Vagina (tissue), 2 donors: ENCODE data around the gene XRCC5.

ENCODE experiments used
- POLR2A ChIP-seq, 2 donors: fragments of 450-650 bp; IDR thresholded peaks; one replicate each; pipeline ENCODE4 v1.6.1; 2017; ENCODE audit warnings: antibody characterized with exemption in 2 of 2, mild to moderate bottlenecking in 2 of 2, moderate library complexity in 2 of 2
- POLR2AphosphoS5 ChIP-seq, 2 donors: sonication (generic); formaldehyde crosslinking; IDR thresholded peaks; one replicate each; pipeline ENCODE4 v1.9.0; 2017; ENCODE audit warnings: antibody characterized with exemption in 2 of 2, mild to moderate bottlenecking in 2 of 2, low read depth in 1 of 2; ENCODE audit not compliant: insufficient read depth in 1 of 2
- TF ChIP-seq, protein P1 (sequence below), 3 experiments: fragments of 450-650 bp in 2 of 3; fragments of 200-600 bp in 1 of 3; sonication (generic) in 1 of 3; IDR thresholded peaks; one replicate each; pipeline ENCODE4 v1.5.1; 2017 to 2019; ENCODE audit warnings: antibody characterized with exemption in 3 of 3, mild to moderate bottlenecking in 2 of 3, moderate library complexity in 2 of 3

DNA sequence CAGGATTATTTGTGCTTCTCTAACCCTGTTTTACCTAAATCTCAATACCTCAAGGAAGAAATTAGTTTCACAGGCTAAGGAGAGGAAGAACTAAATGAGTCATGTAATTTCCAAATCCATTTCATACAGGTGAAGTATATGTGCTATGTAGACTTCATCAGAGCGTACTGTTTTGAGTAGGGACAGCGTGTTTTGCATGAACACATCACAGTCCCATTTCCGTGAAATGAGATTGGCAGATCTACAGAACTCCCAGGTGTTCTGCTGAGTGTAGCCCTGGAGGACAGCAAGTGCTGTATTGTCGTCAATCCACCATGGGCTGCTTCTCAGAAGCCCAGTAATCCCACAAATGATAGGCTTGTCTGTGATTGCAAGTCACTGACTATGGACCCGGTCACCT, 97.7 kb downstream of the XRCC5 start:
- TF ChIP-seq, protein P1, sequence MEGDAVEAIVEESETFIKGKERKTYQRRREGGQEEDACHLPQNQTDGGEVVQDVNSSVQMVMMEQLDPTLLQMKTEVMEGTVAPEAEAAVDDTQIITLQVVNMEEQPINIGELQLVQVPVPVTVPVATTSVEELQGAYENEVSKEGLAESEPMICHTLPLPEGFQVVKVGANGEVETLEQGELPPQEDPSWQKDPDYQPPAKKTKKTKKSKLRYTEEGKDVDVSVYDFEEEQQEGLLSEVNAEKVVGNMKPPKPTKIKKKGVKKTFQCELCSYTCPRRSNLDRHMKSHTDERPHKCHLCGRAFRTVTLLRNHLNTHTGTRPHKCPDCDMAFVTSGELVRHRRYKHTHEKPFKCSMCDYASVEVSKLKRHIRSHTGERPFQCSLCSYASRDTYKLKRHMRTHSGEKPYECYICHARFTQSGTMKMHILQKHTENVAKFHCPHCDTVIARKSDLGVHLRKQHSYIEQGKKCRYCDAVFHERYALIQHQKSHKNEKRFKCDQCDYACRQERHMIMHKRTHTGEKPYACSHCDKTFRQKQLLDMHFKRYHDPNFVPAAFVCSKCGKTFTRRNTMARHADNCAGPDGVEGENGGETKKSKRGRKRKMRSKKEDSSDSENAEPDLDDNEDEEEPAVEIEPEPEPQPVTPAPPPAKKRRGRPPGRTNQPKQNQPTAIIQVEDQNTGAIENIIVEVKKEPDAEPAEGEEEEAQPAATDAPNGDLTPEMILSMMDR (IDR thresholded peaks at IDR 0.05): no peak
- TF ChIP-seq POLR2AphosphoS5 (IDR thresholded peaks at IDR 0.05; ENCODE audit: insufficient read depth in 1 of 2, low read depth in 1 of 2): no peak
- no peak for TF ChIP-seq POLR2A (IDR thresholded peaks at IDR 0.05)
